Stimulated activated CD8-positive, alpha-beta memory T cell treated with anti-CD3 and anti-CD28 coated beads, Interleukin-4, amount 100 ng/mL, for 4 hours (primary cell): ENCODE measurements around the gene DRC7.

Experiments used
- DNase-seq, 2 donors: peaks; one replicate each; pipeline ENCODE4 v3.0.0-alpha.2; 2020; ENCODE audit warnings: low read depth in 2 of 2, low spot score in 1 of 2

Gene DRC7

GRCh38 chr16:57694725-57695679, at the start of gene DRC7:
DRC7 (plus strand) TSS chr16:57694806; CDS start chr16:57697950, 3,144 bp downstream.
- no peak for DNase-seq

GRCh38 chr16:57645169-57645568, 49.4 kb upstream of the DRC7 start:
- no peak for DNase-seq

GRCh38 chr16:57645691-57646387, 48.8 kb upstream of the DRC7 start:
- no peak for DNase-seq

GRCh38 chr16:57646388-57647039, 48.1 kb upstream of the DRC7 start:
- no peak for DNase-seq

GRCh38 chr16:57647136-57647875, 47.3 kb upstream of the DRC7 start:
- no peak for DNase-seq

- DNase-seq: no peak
Measured at GRCh38 chr16:57648125-57648524, 46.5 kb upstream of the DRC7 start.

GRCh38 chr16:57648581-57649442, 45.8 kb upstream of the DRC7 start:
- DNase-seq: peak; percentile 65 to 82

- no peak for DNase-seq
Measured at GRCh38 chr16:57649443-57649751, 45.2 kb upstream of the DRC7 start.

GRCh38 chr16:57649846-57650245, 44.8 kb upstream of the DRC7 start:
- no peak for DNase-seq

- DNase-seq: no peak
Measured at GRCh38 chr16:57651344-57652333, 43.0 kb upstream of the DRC7 start.

- no peak for DNase-seq
Measured at GRCh38 chr16:57652695-57653471, 41.7 kb upstream of the DRC7 start.

- no peak for DNase-seq
Measured at GRCh38 chr16:57653936-57654335, 40.7 kb upstream of the DRC7 start.

GRCh38 chr16:57656342-57656955, 38.2 kb upstream of the DRC7 start:
- no peak for DNase-seq

GRCh38 chr16:57657228-57657627, 37.4 kb upstream of the DRC7 start:
- no peak for DNase-seq

GRCh38 chr16:57658130-57658877, 36.3 kb upstream of the DRC7 start:
- no peak for DNase-seq

GRCh38 chr16:57658878-57659674, 35.5 kb upstream of the DRC7 start:
- no peak for DNase-seq
